Stomach smooth muscle (tissue), 2 donors: Measurements from ENCODE around the gene FOXD4L6.
"Not testable (repeated sequence)": the region's sequence is repeated elsewhere in the genome, so short reads cannot be mapped to it uniquely, and the experiment has no call there.

Experiments used
- H3K27ac ChIP-seq: one replicate; pipeline ENCODE4 v1.7.0; 2013; ENCODE audit warnings: mild to moderate bottlenecking, low read length, inconsistent platforms
- H3K27me3 ChIP-seq, 2 donors: one replicate each; pipeline ENCODE4 v1.7.0; 2013; ENCODE audit warnings: low read length in 2 of 2; ENCODE audit not compliant: insufficient read depth in 2 of 2, control insufficient read depth in 1 of 2
- H3K36me3 ChIP-seq, 2 donors: one replicate each; pipeline ENCODE4 v1.7.0; 2013; ENCODE audit warnings: low read length in 2 of 2; ENCODE audit not compliant: control insufficient read depth in 2 of 2, insufficient read depth in 2 of 2
- H3K4me1 ChIP-seq: one replicate; pipeline ENCODE4 v1.7.0; 2013; ENCODE audit warnings: low read length; ENCODE audit not compliant: control insufficient read depth, insufficient read depth
- H3K4me3 ChIP-seq, 2 donors: one replicate each; pipeline ENCODE4 v1.7.0; 2013; ENCODE audit warnings: low read length in 2 of 2
- H3K9ac ChIP-seq, 2 donors: one replicate each; pipeline ENCODE4 v1.7.0; 2013; ENCODE audit warnings: low read length in 2 of 2, mild to moderate bottlenecking in 1 of 2
- H3K9me3 ChIP-seq, 2 donors: one replicate each; pipeline ENCODE4 v1.7.0; 2013; ENCODE audit warnings: low read length in 2 of 2; ENCODE audit not compliant: control insufficient read depth in 2 of 2
- donor health status: healthy.
- donor health status: Pancreatic carcinoma.

The FOXD4L6 gene

GRCh38 chr9:41079464-41079863 is 49.0 kb downstream of the FOXD4L6 start:
- not testable (repeated sequence) for H3K27ac ChIP-seq, H3K36me3 ChIP-seq, H3K27me3 ChIP-seq, H3K4me1 ChIP-seq, H3K9me3 ChIP-seq, H3K9ac ChIP-seq, H3K4me3 ChIP-seq

- H3K4me3 ChIP-seq, H3K36me3 ChIP-seq, H3K27ac ChIP-seq, H3K9me3 ChIP-seq, H3K27me3 ChIP-seq, H3K4me1 ChIP-seq, H3K9ac ChIP-seq: not testable (repeated sequence)
These were observed 50.9 kb downstream of the FOXD4L6 start for GRCh38 chr9:41077586-41077985.
